22Rv1 (cell line): ENCODE data around the gene TOP3B.

Experiments used
- H3K27ac ChIP-seq: fragments of 450-650 bp; 2 replicates; pipeline ENCODE4 v1.5.1; 2017
- CTCF ChIP-seq: fragments of 450-650 bp; IDR thresholded peaks from 2 replicates; pipeline ENCODE4 v1.5.1; 2017; ENCODE audit warnings: mild to moderate bottlenecking
- ZFX ChIP-seq: fragments of 450-650 bp; IDR thresholded peaks from 2 replicates; pipeline ENCODE4 v1.6.1; 2017; ENCODE audit warnings: antibody characterized with exemption, borderline replicate concordance

TOP3B gene

GRCh38 chr22:22019659-22020424, 37.3 kb upstream of the TOP3B start:
- no peak overlapping the region for H3K27ac ChIP-seq
- TF ChIP-seq ZFX (no peak), CTCF (no peak)

- H3K27ac ChIP-seq: no peak overlapping the region
- TF ChIP-seq CTCF (no peak), ZFX (no peak)
Measured at GRCh38 chr22:22018825-22019658, 36.5 kb upstream of the TOP3B start.

- no peak for TF ChIP-seq CTCF
- no peak overlapping the region for H3K27ac ChIP-seq
Measured at GRCh38 chr22:22015631-22016030, 33.0 kb upstream of the TOP3B start.

GRCh38 chr22:22014285-22014659, 31.7 kb upstream of the TOP3B start:
- no peak for TF ChIP-seq CTCF
- TF ChIP-seq ZFX: no peak

GRCh38 chr22:22013559-22014284, 31.1 kb upstream of the TOP3B start:
- TF ChIP-seq ZFX: no peak
- no peak for TF ChIP-seq CTCF
- no peak overlapping the region for H3K27ac ChIP-seq

More at GRCh38 chr22:22014285-22014659, 31.7 kb upstream of the TOP3B start:
- H3K27ac ChIP-seq: no peak overlapping the region

- H3K27ac ChIP-seq: no peak overlapping the region
- TF ChIP-seq ZFX: no peak
- TF ChIP-seq CTCF: no peak
Measured at GRCh38 chr22:22011964-22012363, 29.4 kb upstream of the TOP3B start.

GRCh38 chr22:22010358-22010757, 27.8 kb upstream of the TOP3B start:
- no peak overlapping the region for H3K27ac ChIP-seq
- TF ChIP-seq ZFX: no peak
- TF ChIP-seq CTCF: no peak
